NCI-H2196 treated with DMSO at 0.1 percent for 48 hours (cell line): ENCODE measurements around the gene EPHB1.
"Not testable (repeated sequence)": the region's sequence is repeated elsewhere in the genome, so short reads cannot be mapped to it uniquely, and the experiment has no call there.

Source experiments
- DNase-seq: peaks from one replicate; lab custom pipeline; 2025; ENCODE audit not compliant: unreplicated experiment; lab: John Stamatoyannopoulos, UW

EPHB1 gene

DNA sequence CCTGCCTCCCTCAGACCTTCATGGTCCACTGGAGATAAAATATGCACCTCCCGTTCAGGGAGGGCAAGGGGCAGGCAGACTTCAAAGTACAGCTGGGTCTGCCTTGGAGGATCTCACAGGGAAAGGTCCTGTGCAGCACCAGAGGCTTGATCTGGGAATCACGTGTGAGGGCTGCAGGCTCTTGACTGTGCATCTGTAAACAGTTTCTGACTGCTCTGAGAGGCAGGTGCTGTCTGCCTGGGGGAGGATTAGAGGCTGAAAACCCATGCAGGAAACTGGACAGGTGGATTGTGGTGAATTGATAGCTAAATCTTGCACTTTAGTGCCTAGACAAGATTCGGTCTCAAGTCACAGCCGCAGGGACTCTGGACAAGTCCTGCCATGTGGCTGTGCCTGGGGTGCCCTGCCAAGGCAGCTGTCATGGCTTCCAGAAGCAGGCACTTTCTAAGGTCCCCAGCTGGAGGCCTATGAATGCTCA, 239.3 kb downstream of the EPHB1 start:
- DNase-seq = peak; percentile 75

DNA sequence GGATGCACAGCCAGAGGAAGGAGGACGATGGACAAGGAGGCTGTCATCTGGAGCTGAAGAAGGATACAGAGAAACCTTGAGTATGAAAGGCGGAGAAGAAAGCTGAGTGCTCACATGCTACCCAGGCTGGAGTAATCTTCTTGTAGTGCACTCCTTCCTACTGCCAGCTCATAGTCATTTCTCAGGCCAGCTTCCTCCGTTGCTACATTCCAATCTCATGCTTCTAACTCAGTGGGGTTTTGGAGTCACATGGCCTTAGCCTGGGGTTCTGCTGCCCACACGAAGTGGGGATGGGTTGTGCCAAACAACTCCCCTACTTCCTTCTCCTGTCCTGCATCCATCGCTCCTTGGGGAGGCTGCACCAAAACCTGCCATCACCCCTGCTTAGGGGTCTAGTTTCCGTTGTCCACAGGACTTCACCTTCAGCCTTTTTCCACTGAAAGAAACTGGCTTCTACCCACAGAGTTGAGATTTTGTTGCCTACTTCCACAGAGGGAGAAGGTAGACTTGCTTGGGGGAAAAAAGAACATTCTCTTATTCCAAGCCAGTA, 239.9 kb downstream of the EPHB1 start:
- DNase-seq = no peak

DNA sequence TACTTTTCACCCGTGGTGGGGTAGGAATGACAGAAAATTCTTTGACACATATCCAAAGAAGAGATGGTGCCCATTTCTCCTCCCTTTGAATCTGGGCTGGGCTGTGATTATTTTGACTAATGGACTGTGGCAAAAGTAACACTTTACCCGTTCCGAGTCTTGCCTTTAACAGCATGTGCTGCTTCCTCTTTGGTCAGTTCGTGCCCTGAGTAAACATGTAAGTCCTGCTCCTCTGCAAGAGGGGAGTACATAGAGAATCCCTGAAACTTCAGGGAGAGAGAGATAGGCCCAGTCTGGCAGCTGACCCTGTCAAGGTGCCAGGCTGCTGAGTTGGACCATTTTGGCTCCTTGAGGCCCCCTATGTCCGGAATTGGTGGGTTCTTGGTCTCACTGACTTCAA, 243.1 kb downstream of the EPHB1 start:
- DNase-seq = no peak

DNA sequence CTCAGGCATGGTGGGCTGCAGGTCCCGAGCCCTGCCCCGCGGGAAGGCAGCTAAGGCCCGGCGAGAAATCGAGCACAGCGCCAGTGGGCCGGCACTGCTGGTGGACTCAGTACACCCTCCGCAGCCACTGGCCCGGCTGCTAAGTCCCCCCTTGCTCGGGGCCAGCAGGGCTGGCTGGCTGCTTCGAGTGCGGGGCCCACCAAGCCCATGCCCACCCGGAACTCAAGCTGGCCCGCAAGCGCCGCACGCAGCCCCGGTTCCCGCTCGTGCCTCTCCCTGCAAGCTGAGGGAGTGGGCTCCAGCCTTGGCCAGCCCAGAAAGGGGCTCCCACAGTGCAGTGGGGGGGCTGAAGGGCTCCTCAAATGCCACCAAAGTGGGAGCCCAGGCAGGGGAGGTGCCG, 244.5 kb downstream of the EPHB1 start:
- not testable (repeated sequence) for DNase-seq

DNA sequence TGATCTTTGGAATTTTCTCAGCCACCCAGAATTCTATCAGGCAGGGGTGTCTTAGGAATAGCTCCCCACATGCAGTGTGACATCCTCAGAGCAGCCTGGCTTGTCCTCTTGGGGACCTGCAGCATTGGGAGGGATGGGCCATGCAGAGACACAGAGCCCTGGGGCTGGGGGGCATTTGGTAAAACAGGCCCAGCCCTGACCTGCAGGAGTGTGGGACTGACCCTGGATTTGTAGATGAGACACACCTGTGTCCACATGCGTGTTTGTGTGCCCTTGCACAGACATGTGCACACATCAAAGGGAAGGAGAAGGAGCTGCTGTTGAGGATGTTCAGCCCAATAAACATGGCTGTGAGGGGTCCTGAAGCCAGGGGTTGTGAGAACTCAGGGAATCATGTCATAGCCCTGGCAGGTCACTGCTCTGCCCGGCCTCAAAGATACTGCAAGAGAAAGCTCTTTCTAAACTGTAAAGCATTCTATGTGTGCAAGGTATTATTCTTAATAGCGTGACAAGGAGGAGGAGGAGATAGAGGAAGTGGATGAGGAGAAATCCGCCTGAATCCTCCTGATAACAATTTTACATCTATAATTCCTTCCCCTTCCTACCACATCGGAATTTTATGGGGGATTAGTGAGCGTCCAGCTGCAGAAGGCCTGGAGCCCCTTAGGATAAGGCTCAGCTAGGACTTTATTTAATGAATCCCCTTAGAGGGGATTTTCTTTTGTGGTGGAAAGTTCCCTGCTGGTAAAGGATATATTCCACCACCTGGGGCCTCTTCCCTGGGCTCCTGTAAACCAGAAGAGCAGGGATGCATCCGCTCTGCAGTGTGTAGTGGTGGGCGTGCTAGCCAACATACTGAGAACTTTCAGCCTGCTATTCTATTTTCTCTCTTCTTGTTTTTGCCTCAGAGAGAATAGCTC, 245.5 kb downstream of the EPHB1 start:
- DNase-seq = no peak

DNA sequence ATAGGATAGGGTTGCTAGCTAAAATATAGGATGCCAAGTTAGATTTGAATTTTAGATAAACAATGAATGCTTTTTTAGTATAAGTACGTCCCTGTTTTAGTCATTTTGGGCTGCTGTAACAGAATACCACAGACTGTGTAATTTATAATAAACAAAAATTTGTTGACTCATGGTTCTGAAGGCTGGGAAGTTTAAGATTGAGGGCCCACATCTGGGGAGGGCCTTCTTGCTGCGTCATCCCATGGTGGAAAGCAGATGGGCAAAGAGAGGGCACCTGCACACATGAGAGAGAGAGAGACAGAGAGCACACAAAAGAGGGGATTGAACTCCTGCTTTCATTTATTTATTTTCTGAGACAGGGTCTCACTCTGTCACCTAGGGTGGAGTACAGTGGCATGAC, 246.5 kb downstream of the EPHB1 start:
- no peak for DNase-seq

DNA sequence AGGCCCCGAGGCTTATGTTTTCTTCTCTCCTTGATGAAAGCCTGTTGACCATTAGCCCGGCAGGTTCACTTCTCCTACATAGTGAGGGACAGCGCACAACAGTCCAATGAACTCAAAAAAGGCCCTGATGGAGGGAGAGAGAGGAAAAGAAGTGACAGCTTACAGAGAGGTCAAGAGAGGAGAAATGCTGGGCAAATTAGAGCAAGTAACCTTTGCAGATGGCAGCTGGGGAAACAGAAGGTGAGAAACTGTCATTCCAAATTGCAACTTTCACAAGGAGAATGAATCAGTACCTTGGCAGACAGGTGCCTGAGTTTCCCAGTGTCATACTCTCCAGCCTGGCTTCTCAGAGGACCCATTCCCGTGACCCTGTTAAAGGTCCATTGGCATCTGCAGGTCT, 252.0 kb downstream of the EPHB1 start:
- DNase-seq = no peak

DNA sequence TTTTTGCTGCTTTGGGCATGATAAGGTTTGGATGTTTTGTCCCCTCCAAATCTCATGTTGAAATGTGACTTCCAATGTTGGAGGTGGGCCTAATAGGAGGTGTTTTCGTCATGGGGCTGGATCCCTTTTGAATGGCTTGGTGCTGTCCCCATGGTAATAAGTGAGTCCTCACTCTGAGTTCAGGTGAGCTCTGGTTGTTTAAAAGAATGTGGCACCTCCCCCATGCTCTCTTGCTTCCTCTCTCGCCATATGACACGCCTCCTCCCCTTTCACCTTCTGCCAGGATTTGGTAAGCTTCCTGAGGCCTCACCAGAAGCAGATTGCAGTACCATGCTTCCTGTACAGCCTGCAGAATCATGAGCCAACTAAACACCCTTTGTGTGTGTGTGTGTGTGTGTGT, 255.5 kb downstream of the EPHB1 start:
- no peak for DNase-seq

DNA sequence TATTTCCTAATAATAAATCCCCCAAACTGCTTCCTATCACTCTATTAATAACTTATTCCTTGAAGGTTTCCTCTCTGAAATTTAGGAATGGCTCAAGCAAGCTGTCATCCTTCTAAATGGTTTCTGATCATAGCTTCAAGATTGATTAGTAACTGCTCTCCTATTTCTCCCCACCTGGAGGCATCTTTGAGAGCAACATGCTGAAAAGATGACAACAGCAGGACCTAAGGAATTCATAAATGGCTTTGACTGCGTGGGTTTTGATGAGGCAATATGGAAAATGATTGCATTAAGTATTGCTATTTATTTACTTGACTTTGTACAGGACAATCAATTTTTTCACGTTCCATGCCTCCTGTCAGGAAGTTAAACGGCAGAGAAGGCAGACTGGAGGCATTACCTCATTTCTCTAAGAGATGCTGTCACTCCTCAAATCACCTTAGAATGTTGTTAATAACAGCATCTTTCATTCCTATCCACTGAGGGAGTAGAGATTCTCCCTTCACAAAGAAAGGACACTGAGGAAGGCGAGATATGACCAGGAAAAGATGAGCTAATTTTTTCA, 256.4 kb downstream of the EPHB1 start:
- DNase-seq = no peak

DNA sequence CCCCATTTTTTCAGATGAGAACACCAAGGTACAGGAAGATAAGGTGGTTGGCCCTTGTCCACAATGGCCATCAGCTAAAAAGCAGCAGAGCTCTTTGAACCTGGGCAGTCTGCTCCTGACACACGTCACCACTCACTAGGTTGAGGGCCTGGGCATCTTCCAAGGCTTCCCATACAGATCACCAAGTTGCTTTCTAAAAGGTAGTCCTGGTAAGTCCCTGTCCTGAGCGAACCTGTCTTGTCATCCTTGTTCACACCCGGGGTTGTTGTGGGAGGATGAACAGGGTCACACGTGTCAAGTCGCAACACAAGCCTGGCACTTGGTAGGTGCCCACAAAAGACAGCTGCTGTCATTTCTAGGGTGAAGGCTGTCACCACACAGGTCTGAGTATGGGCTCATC, 260.4 kb downstream of the EPHB1 start:
- no peak for DNase-seq

DNA sequence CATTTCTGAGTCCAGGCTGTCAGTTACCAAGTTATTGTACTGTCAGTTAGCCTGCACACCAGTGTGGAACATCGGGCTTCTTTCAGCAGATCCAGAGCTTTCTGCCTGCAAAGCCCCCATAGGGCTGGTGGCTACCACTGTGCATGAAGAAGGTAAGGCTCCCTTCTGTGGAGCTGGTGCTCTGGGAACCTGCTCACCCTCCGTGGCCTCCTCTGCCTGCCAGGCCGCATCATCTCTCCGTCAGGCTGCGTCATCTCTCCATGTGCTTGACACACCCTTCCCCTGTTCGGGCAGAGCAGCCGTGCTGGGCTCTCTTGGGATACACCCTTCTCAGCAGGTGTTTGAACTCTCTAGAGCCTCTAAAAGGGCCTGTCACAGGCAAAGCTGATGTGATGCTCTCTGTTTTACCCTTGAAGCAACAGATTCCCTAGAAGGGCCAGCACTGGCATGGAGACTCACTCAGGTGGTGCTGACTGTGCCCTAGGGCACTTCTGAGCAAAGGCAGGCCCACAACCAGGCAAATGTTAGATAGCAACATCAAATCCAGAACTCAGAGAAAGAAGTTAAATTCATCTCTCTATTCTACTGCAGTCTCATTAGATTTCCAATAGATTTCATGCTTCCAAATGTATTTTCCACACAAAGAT, 261.1 kb downstream of the EPHB1 start:
- no peak for DNase-seq

DNA sequence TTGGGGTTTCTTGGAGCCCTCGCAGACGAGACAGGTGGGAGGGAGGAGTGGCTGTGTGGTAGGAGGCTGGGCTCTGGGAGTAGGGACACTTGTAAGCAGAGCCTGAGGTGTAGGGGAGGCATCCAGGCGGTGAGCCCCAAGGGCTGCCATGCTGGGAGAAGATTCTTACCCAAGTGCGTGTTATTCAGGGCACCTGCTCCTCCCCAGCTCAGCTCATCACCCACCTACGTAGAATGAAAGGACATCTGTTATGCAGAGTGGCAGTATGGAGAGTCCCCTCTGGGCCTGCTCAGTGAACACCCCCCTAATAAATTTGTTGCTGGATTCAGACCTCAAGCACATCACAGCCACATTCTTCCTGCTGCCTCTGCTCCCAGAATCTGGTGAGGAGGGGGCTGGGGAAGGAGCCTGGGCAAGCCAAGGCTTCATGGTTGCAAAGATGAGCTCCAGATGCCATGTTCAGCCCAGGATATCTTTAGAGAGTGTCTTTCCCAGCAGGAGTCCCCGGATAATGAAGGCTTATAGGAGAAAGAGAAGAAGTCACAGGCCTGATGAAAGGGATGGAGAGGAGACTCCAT, 261.8 kb downstream of the EPHB1 start:
- no peak for DNase-seq

DNA sequence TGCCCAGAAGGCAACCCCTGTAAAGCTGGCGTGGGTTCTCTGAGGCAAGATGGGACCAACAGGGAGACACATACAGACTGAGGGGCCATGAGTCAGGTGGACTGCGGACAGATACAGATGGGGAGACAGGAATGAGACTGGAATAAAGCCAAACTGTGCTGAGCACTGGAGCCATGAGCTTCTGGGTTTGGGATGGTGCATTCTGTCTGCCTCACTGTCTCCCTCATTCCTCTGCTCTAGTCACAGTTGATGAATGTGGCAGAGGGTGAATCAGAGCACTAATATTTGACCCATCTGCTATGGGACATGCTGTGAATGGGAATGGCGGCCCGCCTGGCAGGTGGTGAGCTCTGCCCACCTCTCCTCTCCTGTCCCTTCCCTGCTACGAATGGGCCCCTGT, 262.9 kb downstream of the EPHB1 start:
- DNase-seq = no peak

DNA sequence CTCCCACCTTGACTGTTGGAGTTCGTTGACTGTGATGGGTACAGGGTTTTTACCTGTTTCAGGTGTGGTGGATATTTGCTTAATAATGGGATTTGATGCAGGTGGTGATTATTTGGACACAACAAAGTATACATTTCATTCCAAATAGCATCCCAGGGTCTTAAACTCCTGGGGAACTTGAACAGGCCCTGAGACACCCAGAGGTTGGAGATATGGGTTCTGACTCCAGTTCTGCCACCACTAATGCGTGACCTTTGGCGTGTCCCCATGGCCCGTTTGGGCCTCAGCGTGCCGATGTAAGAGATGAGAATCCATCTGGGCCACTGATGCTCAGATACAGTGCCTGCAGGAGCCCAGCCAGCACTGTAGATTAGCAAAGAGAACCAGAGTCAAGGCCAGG, 264.5 kb downstream of the EPHB1 start:
- no peak for DNase-seq

DNA sequence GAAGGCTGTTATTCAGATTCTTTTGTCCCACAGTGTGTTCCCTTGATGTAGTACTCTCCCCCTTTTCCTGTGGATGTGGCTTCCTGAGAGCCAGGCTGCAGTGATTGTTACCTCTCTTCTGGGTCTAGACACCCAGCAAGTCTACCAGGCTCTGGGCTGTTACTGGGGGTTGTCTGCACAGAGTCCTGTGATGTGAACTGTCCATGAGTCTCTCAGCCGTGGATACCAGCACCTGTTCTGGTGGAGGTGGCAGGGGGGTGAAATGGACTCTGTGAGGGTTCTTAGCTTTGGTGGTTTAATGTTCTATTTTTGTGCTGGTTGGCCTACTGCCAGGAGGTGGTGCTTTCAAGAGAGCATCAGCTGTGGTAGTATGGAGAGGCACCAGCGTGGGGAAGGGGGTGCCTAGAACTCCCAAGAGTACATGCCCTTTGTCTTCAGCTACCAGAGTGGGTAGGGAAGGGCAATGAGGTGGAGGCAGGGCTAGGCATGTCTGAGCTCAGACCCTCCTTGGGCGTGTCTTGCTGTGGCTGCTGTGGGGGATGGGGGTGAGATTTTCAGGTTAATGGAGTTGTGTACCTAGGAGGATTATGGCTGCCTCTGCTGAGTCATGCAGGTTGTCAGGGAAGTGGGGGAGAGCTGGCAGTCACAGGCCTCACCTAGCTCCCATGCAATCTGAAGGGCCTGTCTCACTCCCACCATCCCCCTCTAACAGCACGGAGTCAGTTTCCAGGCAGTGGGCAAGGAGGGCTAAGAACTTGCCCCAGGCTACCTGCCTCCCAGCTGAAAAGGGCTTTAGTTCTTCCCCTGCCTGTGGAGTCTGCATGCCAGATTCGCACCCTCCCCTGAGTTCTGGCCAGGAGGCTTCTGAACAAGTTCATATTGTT, 272.0 kb downstream of the EPHB1 start:
- DNase-seq = not testable (repeated sequence)

DNA sequence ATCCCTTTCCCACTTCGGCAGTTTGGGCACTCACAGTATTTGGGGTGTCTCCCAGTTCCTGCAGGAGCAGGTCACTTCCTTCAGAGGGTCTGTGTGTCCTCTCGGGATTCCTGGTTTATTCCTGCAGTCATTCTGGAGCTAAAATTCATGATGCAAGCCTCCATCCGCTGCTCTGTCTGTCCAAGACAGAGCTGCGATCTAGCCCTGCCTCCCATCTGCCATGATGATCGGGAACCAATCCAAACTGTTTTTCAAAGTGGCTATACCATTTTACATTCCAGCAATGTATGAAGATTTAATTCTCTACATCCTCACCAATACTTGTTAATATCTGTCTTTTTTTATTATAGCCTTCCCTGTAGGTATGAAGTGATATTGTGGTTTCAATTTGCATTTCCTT, 273.0 kb downstream of the EPHB1 start:
- DNase-seq = no peak

DNA sequence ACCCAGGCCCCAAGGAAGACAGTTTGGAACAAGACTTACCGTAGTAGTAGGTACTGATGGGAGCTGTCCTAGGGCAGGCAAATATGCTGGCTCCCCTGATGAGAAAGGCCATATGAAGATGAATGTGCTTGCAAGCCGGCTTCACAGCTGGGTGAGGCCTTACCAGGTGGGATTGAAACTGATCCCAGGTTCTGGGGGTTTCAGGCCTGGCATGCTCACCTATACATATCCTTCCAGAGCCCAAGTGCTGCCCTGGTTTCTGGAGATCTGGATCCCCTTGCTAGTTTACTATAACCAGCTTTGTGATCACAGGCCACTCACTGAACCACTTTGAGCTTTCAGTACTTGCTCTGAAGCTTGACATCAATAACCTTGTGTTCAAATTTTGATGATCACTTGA, 274.3 kb downstream of the EPHB1 start:
- DNase-seq = no peak

DNA sequence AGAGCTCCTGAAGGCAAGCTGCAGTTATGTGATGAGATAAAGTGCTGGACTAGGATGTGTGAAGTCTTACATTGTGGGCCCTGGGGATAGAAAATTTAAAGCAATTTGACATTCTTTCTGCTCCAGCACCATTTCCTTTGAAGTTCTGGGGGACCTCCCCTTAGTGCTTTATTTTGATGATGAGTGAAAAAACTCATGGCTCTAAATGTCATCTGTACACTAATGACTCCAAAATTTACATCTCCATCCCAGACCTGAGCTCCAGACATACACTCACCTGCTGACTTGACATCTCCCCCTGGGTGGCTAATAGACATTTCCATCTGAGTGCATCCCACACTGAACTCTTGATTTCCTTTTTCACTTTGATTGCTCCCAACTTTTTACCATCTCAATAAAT, 276.4 kb downstream of the EPHB1 start:
- no peak for DNase-seq

DNA sequence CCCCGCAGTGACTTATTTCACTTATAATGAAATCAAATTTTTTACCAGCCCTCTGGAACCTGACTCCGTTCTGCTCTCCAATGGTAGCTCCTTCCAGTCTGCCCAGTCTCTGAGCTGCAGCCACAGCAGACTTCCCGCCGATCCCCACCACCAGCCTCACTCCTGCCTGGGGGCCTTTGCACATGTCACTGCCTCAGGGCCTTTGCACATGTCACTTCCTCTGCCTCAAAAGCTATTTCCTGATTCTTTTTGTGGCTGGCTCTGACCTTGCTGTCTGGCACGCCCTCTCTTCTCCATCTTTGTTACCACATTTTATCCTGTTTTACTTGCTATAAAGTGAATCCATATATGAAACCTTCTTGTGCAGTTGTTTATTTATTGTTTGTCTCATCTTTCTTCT, 277.4 kb downstream of the EPHB1 start:
- DNase-seq = no peak

DNA sequence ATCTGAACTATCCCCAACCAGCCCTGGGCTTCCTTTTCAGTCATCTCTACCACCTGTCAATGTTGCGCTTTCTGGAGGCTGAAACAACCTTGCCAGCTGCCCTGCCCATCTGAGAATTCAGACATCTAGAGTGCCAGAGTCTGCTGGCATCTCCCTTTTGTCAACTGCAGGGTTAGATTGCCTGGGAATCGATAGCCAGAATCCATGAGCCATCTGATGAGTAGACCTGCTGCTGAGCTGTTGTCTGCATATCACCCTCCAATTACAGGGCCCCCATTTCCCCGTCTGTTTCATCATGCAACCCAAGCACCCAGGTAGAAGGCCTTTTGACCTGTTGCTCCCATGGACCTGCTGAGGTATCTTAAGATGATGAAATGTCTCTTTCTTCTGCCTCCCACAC, 280.1 kb downstream of the EPHB1 start:
- no peak for DNase-seq
